HG02759 (cell line): ENCODE data around the gene ADAMTSL3.

ENCODE experiments used
- ATAC-seq: cut with Tn5 transposase; IDR thresholded peaks from one replicate; pipeline ENCODE4 v1.9.1; 2021; ENCODE audit warnings: mild to moderate bottlenecking, moderate library complexity; ENCODE audit not compliant: unreplicated experiment

The ADAMTSL3 gene

GRCh38 chr15:83656192-83656591 lies 2.3 kb downstream of the ADAMTSL3 start:
- no peak for ATAC-seq

GRCh38 chr15:83656943-83657528 lies 3.1 kb downstream of the ADAMTSL3 start:
- ATAC-seq, result no peak

- ATAC-seq, result no peak
Observed at GRCh38 chr15:83657549-83657948, 3.6 kb downstream of the ADAMTSL3 start.

- ATAC-seq, result no peak
Observed at GRCh38 chr15:83658430-83659416, 4.8 kb downstream of the ADAMTSL3 start.

- ATAC-seq, result no peak
Observed at GRCh38 chr15:83659417-83659812, 5.5 kb downstream of the ADAMTSL3 start.

GRCh38 chr15:83665480-83665879 lies 11.6 kb downstream of the ADAMTSL3 start:
- no peak for ATAC-seq

GRCh38 chr15:83670672-83671229 lies 16.8 kb downstream of the ADAMTSL3 start:
- ATAC-seq, result no peak

GRCh38 chr15:83671603-83672002 lies 17.7 kb downstream of the ADAMTSL3 start:
- ATAC-seq, result no peak

- no peak for ATAC-seq
Observed at GRCh38 chr15:83673385-83673784, 19.5 kb downstream of the ADAMTSL3 start.

GRCh38 chr15:83682476-83683088 lies 28.7 kb downstream of the ADAMTSL3 start:
- ATAC-seq, result no peak

- ATAC-seq, result no peak
Observed at GRCh38 chr15:83685916-83686332, 32.0 kb downstream of the ADAMTSL3 start.

- no peak for ATAC-seq
Observed at GRCh38 chr15:83688201-83688600, 34.3 kb downstream of the ADAMTSL3 start.

- no peak for ATAC-seq
Observed at GRCh38 chr15:83690676-83691075, 36.8 kb downstream of the ADAMTSL3 start.

GRCh38 chr15:83692746-83693581 lies 39.0 kb downstream of the ADAMTSL3 start:
- ATAC-seq, result no peak

GRCh38 chr15:83694015-83694414 lies 40.1 kb downstream of the ADAMTSL3 start:
- ATAC-seq, result no peak

- ATAC-seq, result no peak
Observed at GRCh38 chr15:83694536-83694935, 40.6 kb downstream of the ADAMTSL3 start.

- no peak for ATAC-seq
Observed at GRCh38 chr15:83695246-83695645, 41.3 kb downstream of the ADAMTSL3 start.

GRCh38 chr15:83695901-83696425 lies 42.0 kb downstream of the ADAMTSL3 start:
- ATAC-seq, result no peak

GRCh38 chr15:83697716-83698115 lies 43.8 kb downstream of the ADAMTSL3 start:
- ATAC-seq, result no peak

GRCh38 chr15:83698294-83698693 lies 44.4 kb downstream of the ADAMTSL3 start:
- ATAC-seq, result no peak
